Body of pancreas (tissue), 4 donors: Measurements from ENCODE around the gene LRRC46.

Experiments used
- POLR2A ChIP-seq, 3 donors: fragments of 450-650 bp; IDR thresholded peaks; one replicate each; pipeline ENCODE4 v1.6.1; 2016; ENCODE audit warnings: antibody characterized with exemption in 3 of 3, mild to moderate bottlenecking in 2 of 3
- TF ChIP-seq, protein P1 (sequence below), 7 experiments: fragments of 450-650 bp in 4 of 7; fragments of 200-600 bp in 3 of 7; sonication (generic) in 3 of 7; IDR thresholded peaks; one replicate each; pipeline ENCODE4 v1.5.1; 2016 to 2019; ENCODE audit warnings: antibody characterized with exemption in 7 of 7

DNA sequence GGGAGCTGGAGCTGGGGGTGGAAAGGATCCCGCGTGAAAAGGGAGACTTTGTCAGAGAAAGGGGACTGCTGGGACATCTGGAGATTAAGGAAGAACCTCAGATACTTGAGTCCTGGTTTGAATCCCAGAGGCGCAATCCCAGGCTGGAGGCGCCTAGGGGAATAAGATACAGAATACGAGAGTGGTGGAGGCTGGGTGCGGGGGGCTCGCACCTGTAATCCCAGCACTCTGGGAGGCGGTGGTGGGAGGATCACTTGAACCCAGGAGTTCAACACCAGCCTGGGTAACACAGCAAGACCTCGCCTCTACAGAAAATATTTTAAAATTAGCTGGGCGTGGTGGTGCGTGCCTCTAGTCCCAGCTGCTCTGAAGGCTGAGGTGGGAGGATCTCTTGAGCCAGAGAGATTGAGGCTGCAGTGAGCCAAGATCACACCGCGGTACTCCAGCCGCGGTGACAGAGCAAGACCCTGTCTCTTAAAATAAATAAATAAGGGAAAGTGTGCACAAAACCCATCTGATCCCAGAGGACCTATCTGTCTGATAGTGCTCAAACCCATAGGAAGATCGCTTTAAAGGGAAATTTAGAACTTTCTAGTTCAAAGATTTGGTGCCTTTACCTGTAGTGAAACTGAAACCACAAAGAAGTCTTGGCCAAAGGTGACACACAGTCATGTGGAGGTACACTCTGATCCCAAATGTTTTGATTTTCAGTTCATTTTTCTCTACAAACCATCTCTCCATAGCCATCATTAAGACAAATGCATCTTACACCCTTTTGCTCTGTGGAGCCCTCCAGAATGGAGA, 10.2 kb downstream of the LRRC46 start:
- TF ChIP-seq, protein P1, sequence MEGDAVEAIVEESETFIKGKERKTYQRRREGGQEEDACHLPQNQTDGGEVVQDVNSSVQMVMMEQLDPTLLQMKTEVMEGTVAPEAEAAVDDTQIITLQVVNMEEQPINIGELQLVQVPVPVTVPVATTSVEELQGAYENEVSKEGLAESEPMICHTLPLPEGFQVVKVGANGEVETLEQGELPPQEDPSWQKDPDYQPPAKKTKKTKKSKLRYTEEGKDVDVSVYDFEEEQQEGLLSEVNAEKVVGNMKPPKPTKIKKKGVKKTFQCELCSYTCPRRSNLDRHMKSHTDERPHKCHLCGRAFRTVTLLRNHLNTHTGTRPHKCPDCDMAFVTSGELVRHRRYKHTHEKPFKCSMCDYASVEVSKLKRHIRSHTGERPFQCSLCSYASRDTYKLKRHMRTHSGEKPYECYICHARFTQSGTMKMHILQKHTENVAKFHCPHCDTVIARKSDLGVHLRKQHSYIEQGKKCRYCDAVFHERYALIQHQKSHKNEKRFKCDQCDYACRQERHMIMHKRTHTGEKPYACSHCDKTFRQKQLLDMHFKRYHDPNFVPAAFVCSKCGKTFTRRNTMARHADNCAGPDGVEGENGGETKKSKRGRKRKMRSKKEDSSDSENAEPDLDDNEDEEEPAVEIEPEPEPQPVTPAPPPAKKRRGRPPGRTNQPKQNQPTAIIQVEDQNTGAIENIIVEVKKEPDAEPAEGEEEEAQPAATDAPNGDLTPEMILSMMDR (IDR thresholded peaks at IDR 0.05), result no peak
- no peak for TF ChIP-seq POLR2A (IDR thresholded peaks at IDR 0.05)
